IPS DF 4.7 (cell line): Measurements from ENCODE around the gene KPTN.

Experiments
- DNase-seq: peaks from one replicate; pipeline ENCODE4 v3.0.0-alpha.2; 2013; ENCODE audit warnings: low spot score; ENCODE audit errors: extremely low read depth

Gene KPTN

GRCh38 chr19:47483800-47484690 lies at the start of gene KPTN:
Gene KPTN, minus strand, starts transcription at chr19:47484219. Its CDS starts 59 bp downstream, at chr19:47484160.
- no peak for DNase-seq

GRCh38 chr19:47531640-47532387 lies 47.8 kb upstream of the KPTN start:
- no peak for DNase-seq

GRCh38 chr19:47529018-47529742 lies 45.2 kb upstream of the KPTN start:
- DNase-seq = no peak

- DNase-seq = no peak
Observed at GRCh38 chr19:47526798-47527197, 42.8 kb upstream of the KPTN start.

GRCh38 chr19:47523473-47523872 lies 39.5 kb upstream of the KPTN start:
- no peak for DNase-seq

- no peak for DNase-seq
Observed at GRCh38 chr19:47521473-47522180, 37.6 kb upstream of the KPTN start.

GRCh38 chr19:47520839-47521238 lies 36.8 kb upstream of the KPTN start:
- DNase-seq = no peak

GRCh38 chr19:47520343-47520806 lies 36.4 kb upstream of the KPTN start:
- no peak for DNase-seq

GRCh38 chr19:47518854-47519253 lies 34.8 kb upstream of the KPTN start:
- DNase-seq = no peak

- no peak for DNase-seq
Observed at GRCh38 chr19:47518139-47518538, 34.1 kb upstream of the KPTN start.

- DNase-seq = peak; percentile 98
Observed at GRCh38 chr19:47514869-47515588, 31.0 kb upstream of the KPTN start, which contains the start of gene NAPA. Gene NAPA, minus strand, starts transcription at chr19:47515063. Its CDS starts 123 bp downstream, at chr19:47514940.

- no peak for DNase-seq
Observed at GRCh38 chr19:47514151-47514868, 30.3 kb upstream of the KPTN start.

GRCh38 chr19:47512948-47513319 lies 28.9 kb upstream of the KPTN start:
- DNase-seq = no peak

- no peak for DNase-seq
Observed at GRCh38 chr19:47512183-47512947, 28.3 kb upstream of the KPTN start.

- no peak for DNase-seq
Observed at GRCh38 chr19:47511681-47512080, 27.7 kb upstream of the KPTN start.

- DNase-seq = no peak
Observed at GRCh38 chr19:47511128-47511517, 27.1 kb upstream of the KPTN start.

- no peak for DNase-seq
Observed at GRCh38 chr19:47510516-47511127, 26.6 kb upstream of the KPTN start.

GRCh38 chr19:47509973-47510372 lies 26.0 kb upstream of the KPTN start:
- DNase-seq = no peak
